DMS79 (cell line): ENCODE results near the gene CROCC.
"Not testable (repeated sequence)": the region's sequence is repeated elsewhere in the genome, so short reads cannot be mapped to it uniquely, and the experiment has no call there.

Experiments
- DNase-seq: peaks from one replicate; lab custom pipeline; 2025; lab: John Stamatoyannopoulos, UW

CROCC gene

DNA sequence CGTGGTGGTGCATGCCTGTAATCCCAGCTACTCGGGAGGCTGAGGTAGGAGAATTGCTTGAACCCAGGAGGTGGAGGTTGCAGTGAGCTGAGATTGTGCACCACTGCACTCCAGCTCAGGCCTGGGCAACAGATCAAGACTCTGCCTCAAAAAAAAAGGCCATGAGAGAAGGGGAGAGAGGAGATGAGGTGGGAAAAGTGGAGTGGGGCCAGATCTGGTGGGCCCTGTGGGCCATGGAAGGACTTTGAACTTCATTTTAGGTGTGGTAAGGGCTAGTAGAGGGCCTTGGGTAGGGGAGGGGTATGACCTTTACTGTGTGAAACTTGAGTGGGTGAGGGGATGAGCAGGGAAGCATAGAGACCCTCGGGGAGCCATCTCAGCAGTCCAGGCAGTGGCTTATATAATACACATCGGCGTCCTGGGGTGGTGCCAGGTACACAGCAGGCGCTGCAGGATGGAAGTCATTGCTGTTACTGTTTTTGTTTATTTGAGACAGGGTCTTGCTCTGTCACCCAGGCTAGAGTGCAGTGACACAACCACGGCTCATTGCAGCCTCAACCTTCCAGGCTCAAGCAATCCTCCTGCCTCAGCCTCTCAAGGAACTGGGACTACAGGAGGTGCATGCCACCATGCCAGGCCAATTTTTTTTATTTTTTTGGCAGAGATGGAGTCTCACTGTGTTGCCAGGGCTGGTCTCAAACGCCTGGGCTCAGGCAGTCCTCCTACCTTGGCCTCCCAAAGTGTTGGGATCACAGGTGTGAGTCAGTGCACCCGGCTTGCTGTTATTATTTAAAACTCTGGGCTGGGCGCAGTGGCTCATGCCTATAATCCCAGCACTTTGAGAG lies 5.5 kb upstream of the CROCC start:
- not testable (repeated sequence) for DNase-seq

DNA sequence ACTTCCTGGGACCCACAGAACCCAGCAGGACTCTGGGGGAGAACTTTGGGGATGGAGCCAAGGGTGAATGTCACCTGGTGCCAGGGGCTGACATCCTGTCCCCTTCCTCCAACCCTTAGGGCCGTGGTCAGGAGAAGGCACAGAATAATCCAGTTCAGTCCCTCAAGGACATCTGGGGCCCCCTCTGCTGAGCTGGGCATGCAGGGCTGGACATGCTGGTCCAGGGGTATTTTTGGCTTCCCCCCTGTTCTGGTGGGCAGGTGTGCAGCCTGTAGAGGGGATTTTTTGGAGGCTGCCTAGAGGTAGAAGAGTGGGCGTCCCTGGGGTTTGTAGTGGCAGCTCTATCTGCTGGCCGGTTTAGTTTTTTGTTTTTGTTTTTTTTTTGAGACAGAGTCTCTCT lies 3.4 kb upstream of the CROCC start:
- DNase-seq, result no peak

DNA sequence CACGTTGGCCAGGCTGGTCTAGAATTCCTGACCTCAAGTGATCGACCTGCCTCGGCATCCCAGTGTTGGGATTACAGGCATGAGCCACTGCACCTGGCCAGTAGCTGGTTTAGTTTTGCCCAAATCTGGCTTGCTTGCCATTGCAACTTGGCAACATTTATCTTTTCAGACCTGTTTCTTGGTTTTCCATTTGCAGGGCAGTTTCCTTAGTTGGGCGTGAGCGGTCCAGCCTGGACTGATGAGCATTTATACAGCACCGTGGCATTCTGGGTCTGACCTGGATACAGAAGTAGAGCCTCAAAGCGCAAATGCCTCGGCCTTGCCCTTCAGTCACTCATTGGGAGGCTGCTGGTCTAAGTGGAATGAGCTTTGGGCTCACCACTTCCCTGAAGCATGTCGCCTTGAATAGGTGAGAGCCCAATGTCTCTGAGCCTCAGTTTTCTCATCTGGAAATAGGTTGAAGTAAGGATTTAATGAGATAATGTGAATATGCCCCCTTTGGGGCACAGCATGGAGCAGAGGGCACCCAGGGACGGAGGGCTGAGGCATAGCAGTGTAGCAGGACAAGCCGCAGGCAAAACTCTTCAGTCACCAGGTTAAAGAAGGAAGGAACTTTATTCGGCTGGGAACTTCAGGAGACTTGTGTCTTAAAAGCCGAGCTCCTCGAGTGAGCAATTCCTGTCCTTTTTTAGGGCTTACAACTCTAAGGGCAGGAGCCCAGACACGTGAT lies 2.6 kb upstream of the CROCC start:
- DNase-seq, result not testable (repeated sequence)

DNA sequence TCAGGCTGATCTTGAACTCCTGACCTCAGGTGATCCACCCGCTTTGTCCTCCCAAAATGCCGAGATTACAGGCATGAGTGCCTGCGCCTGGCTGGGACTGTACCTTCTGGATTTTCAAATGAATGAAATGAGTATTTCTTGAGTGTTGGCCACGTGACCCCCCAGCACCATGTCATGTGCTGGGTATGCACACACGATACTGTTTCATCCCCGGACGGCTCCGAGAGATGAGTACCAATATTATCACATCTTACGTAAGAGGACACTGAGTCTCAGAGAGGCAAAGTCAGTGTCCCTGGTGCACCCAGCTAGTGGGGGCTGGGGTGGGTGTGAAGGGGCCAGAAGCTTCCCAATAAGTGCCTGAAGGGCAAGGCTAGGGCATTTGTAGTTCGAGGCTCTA lies 780 bp upstream of the CROCC start:
- DNase-seq, result no peak

DNA sequence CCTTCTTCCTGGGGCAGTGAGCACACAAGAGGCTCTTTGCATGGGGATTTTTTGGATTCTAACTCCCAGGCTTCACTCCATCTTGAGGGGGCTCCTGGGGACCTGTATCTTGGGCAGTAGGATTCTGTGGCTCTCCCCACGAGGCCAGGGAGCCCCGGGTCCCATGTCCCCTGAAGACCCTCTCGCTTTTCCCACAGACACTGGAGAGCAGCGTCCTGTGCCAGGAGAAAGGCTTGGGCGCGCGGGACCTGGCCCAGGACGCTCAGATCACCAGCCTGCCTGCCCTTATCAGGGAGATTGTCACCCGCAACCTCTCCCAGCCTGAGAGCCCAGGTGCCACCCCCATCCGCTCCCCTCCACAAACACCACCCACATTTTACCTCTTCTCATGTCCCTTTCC lies 735 bp downstream of the CROCC start:
- DNase-seq, result no peak

DNA sequence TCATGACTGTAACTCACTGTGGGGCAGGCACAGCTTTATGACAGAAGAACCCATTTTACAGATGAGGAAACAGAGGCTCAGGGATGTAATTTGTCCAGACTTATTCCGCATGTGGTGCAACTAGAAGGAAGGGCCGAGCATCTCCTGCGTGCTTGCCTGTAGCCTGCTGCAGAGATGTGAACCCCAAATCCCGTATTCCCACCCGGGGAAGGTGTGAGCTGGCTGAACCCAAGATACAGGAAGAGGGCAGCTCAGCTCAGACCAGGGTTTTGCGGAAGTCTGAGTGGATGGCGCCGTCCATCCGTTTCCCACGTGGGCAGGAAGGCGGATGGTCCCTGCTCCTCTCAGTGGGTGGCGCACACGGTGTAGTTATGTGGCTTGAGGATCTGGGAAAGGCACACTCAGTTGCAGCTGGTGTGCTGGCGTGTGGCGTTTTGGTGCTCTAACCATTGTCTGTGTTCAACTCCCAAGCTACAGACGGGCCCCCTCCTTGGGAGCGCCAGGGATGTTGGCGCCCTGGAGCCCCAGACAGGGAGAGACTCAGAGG lies 1.2 kb downstream of the CROCC start:
- no peak for DNase-seq

DNA sequence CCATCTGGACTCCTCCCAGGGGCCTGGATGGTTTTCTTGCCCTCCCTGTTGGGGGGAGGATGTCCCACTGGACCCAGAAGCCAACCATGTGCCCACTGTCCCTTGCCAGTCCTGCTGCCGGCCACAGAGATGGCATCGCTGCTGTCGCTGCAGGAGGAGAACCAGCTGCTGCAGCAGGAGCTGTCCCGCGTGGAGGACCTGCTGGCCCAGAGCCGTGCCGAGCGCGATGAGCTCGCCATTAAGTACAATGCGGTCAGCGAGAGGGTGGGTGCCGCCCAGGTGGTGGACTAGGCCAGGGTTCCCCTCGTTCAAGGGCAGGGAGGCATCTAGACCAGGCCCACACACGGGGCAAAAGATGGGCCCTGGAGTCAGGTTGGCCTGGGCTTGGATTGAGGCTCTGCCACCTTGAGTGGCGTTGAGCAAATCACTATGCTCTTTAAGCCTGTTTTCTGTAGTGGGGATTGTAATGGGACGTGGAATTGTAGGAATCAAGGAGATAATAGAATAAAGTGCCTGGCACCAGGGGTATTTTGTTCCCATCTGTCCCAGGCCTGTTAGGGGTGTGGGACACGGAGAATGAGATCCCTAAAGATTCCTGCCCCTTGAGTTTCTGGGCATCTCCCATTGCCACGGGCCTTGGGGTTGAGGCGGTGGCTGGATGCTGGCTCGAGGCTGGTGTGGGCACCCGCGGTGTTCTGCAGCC lies 2.6 kb downstream of the CROCC start:
- DNase-seq, result no peak

DNA sequence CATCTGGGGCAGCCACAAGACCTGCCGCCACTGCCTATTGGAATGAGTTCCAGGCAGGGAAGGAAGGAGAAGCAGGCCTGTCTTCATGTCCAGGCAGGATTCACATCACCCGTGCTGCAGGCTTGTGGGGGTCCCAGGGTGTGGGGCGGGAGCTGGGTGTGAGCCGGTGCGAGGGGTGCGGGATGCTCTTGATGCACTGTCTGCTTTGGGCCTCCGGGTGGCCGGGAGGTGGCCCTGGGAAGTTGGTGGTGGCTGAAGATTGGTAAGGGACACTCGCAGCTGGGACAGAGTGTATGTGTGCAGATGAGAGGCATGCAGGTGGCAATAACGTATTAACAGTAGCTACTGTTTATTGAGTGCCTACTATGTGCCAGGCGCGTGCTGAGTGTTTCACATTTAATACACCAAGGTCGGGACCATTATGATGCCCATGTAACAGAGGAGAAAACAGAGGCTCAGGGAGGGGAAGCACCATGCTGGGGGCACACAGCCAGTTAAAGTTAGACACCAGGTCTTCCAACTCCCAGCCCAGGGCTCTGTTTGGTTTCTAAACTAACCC lies 3.3 kb downstream of the CROCC start:
- no peak for DNase-seq

DNA sequence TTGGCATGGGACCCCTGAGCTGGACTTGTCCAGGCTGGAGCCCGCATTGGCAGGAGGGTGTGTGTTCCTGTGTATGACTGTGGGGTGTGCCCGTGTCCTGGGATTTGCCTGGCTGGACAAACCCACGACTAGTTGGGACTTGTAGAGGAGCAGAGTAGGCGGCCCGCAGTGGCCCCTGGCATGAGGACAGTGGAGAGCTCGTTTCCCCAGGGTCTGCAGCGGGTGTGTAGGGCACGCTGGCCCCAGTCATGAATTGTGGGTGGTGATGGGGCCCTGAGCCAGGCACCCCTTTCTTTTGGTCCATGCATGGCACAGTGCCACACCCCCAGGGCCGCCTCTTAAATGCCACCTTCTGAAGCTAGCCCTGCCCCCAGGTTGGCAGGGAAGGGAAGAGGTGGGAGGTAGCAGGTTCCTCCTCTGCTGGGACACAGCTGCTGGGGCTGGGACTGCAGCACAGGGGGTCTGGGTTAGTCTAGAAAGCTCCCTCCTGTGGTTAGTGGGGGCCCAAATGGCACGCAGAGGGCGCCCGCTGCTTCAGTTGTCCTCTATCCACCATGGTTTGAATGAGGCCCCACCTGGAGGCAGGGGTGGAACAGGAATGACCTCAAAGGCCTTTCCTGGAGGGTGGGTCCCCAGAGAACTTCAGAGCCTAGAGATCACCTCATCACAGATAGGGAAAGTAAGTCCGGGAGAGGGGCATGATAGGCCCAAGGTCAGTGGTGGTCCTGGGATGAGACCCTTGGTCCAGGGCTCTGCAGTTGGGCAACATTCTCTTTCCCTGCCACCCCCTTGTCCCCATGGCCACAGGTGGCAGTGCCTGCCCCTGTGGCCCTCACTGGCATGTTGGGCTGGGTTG lies 4.1 kb downstream of the CROCC start:
- no peak for DNase-seq

DNA sequence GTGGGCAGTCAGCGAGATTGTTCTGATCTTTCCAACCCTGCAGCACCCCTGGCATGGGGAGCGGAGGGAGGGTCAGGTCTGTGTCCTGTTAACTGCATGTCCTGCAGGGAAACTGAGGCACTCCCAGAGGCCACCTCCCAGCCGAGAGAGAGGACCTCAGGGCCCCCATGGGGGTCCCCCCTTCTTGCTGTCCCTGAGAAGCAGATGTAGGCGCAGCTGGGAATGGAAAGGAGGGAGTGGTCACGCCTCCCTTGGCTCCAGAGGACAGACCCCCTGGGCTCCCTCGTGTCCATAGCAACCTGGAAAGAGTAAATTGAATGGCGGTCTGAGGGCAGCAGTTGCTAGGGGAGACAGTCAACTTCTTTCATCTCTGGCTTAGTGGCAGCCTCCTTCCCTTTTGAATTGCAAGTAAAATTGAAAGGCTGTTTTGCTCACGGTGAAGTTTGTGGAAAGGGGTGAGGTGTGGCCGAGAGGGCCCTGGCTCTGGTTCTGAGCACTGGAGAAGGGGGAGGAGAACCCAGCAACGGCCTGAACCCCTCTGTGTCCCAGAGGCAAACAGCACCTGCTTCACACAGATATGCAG lies 4.9 kb downstream of the CROCC start:
- DNase-seq, result peak; percentile 98

DNA sequence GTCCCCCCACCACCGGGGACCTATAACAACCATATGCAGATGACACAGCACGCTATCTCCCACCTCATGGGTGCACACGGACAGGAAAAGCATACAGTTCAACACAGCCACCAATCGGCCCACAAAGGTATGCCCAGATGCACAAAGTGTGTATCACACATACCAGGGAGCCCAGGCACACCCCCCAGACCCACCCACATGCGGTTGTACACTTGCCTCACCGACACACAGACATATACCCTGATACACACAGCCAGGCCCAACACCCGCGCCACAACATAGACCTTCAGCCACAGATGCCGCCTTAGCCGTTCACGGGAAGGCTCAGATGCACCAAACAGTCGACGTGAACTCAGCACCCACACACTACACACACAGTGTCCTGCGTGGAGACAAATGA lies 5.5 kb downstream of the CROCC start:
- DNase-seq, result no peak

DNA sequence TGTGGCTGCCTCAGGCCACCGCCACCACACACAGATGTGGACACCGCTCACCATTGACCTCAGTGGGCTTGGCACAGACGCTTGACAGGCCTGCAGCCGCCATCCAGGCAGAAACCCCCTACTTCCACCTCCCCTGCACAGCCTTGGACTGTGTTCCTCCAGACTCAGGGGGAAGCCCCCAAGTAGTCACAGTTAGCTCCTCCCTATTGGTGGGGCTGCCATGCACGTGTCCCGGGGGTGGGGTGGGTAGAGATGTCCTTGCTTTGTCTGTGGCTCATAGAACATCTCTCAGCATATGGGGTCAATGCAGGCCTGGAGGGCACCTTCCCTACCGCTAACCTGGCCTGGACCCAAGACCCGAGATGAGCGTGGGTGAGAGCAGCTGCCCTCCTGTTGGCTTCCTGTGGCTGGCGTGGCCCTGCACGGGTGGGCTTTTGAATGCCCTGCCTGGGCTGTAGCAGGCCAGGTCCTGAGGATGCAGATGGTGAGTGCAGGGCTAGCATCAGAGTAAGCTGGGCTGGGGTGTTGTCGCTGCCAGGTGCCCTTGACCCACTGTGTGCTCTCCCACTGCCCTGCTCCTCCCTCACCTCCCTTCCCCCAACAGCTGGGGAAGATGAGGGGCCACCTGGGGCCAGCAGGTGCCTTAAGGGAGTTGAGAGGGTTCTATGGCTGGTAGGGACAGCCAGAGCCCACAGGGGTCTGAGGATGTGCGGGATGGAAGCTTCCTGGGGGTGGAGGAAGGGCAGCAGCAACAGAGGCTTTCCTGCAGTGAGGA lies 6.2 kb downstream of the CROCC start:
- no peak for DNase-seq

DNA sequence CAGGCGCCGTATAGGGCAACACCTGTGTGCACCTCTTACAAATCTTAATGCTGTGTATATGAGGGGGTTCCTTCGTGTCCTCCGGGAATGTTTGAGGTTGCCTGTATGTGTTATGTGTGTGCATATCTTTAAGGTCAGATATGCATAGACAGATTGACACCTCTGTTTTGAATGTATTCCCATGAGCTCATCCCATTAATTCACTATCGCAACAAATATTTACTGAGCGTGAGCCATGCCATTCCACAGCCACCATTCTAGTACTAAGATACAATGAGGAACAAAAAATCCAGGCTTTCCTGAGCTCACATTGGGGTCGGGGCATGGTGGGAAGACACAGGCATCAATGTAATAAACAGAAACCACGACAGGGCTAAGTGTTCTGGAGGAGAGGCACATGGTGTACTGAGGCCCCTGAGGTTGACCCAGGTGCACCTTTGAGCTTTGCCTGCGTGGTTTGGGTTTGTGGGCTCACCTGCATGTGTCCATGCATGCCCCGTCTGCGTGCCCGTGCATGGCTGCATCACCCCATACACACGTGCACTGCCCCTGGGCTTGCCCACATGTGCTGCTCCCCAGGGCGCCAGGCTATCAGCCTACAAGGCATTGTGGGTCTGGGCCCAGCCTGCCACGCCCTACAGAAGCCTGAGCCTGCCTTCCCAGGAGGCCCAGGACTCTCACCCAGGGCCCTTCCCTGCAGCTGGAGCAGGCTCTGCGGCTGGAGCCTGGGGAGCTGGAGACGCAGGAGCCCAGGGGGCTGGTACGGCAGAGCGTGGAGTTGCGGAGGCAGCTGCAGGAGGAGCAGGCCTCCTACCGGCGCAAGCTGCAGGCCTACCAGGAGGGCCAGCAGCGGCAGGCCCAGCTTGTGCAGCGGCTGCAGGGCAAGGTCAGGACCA lies 7.7 kb downstream of the CROCC start:
- not testable (repeated sequence) for DNase-seq

DNA sequence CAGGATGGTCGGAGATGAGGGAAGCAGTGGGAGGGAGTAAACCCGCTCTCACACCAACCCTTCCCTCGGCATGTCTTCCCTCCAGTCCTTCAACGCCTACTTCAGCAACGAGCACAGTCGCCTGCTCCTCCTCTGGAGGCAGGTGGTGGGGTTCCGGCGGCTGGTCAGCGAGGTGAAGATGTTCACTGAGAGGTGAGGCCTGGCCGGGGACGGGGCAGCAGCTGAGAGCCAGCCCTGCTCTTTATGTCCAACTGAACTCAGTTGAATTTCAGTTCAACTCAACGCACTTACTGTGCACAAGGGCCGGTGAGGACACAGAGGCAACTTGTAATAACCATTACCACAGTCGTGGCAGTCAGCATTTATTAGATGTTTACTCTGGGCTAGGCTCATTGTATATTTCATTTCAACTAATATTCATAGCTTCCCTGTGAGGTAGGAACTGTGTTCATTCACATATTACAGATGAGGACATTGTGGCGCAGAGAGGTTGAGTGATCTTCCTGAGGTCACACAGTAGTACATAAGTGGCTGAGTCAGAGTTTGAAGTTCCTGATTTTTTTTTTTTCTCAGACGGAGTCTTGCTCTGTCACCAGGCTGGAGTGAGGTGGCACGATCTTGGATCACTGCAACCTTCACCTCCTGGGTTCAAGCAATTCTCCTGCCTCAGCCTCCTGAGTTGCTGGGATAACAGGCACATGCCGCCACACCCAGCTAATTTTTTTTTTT lies 9.6 kb downstream of the CROCC start:
- DNase-seq, result not testable (repeated sequence)

DNA sequence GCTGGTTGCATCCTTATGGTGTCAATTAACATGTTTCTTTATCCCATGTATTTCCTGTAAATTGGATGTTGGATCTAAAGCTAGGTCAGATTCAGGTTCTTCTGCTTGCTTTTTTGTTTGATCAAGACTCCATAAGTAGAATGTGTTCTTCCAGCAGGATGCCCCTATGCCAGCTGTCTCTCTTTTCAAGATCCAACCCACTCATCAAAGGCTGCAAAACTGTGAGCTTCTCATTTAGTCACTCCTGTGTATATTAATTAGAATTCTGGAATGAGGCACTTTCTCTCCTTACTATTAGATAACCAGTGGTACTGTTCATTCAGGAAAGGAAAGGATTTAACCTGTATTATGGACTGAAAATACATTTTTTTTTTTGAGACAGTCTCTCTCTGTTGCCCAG lies 12.2 kb downstream of the CROCC start:
- DNase-seq, result not testable (repeated sequence)

DNA sequence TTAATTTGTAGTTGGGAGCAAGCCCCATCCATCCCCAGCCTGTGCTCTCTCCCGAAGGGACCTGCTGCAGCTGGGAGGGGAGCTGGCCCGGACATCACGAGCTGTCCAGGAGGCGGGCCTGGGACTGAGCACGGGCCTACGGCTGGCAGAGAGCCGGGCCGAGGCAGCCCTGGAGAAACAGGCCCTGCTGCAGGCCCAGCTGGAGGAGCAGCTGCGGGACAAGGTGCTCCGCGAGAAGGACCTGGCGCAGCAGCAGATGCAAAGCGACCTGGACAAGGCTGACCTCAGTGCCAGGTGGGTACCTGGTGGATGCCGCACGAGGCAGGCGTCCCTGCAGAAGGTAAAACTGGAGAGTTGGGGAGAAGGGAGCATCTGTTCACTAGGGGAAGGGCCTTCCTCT lies 14.8 kb downstream of the CROCC start:
- DNase-seq, result not testable (repeated sequence)

DNA sequence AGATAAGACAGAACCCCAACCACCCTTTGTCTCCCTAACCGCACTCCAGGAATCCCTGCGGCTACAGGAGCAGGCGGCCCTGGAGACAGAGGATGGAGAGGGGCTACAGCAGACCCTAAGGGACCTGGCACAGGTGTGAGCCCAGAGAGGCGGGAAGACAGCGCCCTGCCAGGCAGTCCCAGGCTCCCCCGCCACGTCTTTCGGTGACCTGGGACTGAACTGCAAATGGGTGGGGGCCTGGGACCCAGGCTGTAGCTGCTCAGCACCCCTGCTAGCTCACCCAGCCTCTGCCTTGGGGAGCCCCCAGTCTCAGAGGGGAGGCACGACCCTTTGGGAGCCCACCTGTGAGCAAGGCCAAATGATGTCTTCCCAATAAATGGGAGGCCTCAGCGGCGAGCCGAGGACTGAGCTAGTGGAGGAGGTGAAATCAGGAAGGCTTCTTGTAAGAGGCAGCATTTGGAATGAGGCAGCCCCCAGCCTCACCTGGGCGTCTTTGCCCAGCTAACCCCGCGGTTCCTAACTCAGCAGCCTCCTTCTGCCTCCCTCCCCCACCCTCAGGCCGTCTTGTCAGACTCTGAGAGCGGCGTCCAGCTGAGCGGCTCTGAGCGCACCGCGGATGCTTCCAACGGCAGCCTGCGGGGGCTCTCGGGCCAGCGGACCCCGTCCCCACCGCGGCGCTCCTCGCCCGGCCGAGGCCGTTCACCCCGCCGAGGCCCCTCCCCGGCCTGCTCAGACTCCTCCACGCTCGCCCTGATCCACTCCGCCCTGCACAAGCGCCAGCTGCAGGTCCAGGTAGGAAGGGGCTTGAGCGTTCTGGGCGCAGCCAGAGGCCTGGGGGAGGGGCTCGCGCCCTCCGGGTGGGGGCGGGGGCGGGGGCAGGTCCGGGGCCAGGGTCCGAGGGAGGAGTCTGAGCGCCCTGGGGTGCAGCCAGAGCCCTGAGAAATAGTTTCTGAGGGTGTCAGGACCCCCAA lies 16.9 kb downstream of the CROCC start:
- DNase-seq, result no peak
